GM18519 (cell line): Measurements from ENCODE around the gene CCDC141.

Source experiments
- ATAC-seq: cut with Tn5 transposase; IDR thresholded peaks from one replicate; pipeline ENCODE4 v1.9.1; 2021; ENCODE audit warnings: mild to moderate bottlenecking, moderate library complexity; ENCODE audit not compliant: unreplicated experiment, low FRiP score

The CCDC141 gene

GRCh38 chr2:178796079-178796677 is 253.8 kb downstream of the CCDC141 start:
- ATAC-seq, result no peak

DNA sequence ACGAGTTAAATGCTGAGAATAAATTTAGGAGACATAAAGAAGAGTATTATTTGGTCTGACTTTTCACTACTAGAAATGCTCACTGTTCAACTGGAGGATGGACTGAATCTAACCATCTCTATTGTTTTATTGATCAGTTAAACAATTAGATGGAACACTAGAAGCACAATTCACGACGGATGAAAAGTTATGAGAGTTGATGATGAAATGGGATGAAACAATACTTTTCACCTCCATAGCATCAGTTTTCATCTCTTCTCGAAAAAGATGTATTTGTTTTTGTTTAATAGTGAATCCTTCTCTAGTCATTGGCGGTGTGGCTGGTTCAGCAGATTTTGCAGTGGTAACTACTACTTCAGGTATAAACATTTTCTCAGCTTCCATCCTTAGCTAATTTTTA is 262.0 kb downstream of the CCDC141 start:
- no peak for ATAC-seq

GRCh38 chr2:178787155-178787554 is 262.8 kb downstream of the CCDC141 start:
- ATAC-seq, result no peak

- no peak for ATAC-seq
Measured at GRCh38 chr2:178783889-178784288, 266.0 kb downstream of the CCDC141 start.

GRCh38 chr2:178782236-178782635 is 267.7 kb downstream of the CCDC141 start:
- no peak for ATAC-seq
